ENCODE results near the gene SH2D1B. TPM values are rescaled to one million over a fixed set of nuclear protein-coding genes. Genes with fewer than 3 reads are reported as not detected.

The SH2D1B gene
- total and polyA plus RNA-seq, 2 donors (not counting 3 experiments of a cell fraction or from before 2014, with no cell fraction given) = not detected

- Histone ChIP-seq H3K4me3 (replicated peaks in 1 of 3; ENCODE audit: insufficient read depth in 1 of 3, low read depth in 1 of 3, low read length in 3 of 3) (no peak overlapping the region), H2AFZ (ENCODE audit: low read depth, low read length) (no peak overlapping the region), H3K79me2 (ENCODE audit: control insufficient read depth, insufficient read depth, low read length) (no peaks in the 10 kb centered on the region), H3K4me2 (ENCODE audit: insufficient read depth, low read length) (no peak overlapping the region), H3K27me3 (ENCODE audit: control insufficient read depth in 2 of 2, insufficient read depth in 2 of 2, low read length in 2 of 2) (peaks cover 5 to 13% of the 10 kb centered on the region in 2 experiments), H3K36me3 (ENCODE audit: control insufficient read depth in 2 of 2, extremely low read depth in 1 of 2, insufficient read depth in 2 of 2, low read length in 2 of 2) (no peaks in the 10 kb centered on the region), H3K4me1 (ENCODE audit: control insufficient read depth, extremely low read depth, insufficient read depth, low read length) (no peaks in the 10 kb centered on the region), H3K27ac (ENCODE audit: insufficient read depth, low read depth, low read length) (no peak overlapping the region), H3K9me1 (replicated peaks; ENCODE audit: control insufficient read depth, extremely low read depth, insufficient read depth, low read length) (no peaks in the 10 kb centered on the region), H3K9me3 (replicated peaks; ENCODE audit: control insufficient read depth, insufficient read depth, low read length) (no peaks in the 10 kb centered on the region), H4K20me1 (replicated peaks; ENCODE audit: control insufficient read depth, extremely low read depth, insufficient read depth, low read length) (no peaks in the 10 kb centered on the region), H3K9ac (replicated peaks; ENCODE audit: extremely low read depth, insufficient read depth, low read length) (no peak overlapping the region)
- TF ChIP-seq EZH2 (IDR thresholded peaks at IDR 0.05; ENCODE audit: borderline replicate concordance, low read depth, low read length, severe bottlenecking) = no peak
- TF ChIP-seq POLR2A (IDR thresholded peaks at IDR 0.05; ENCODE audit: low read depth, low read length) = no peak
- no peak for TF ChIP-seq MAX (IDR thresholded peaks at IDR 0.05; ENCODE audit: insufficient read depth, insufficient read length)
- TF ChIP-seq POLR2AphosphoS5 (IDR thresholded peaks at IDR 0.05; ENCODE audit: insufficient read depth, low read depth, low read length) = no peak
- TF ChIP-seq FOS (IDR thresholded peaks at IDR 0.05; ENCODE audit: borderline replicate concordance, insufficient read depth, low read length) = no peak
- TF ChIP-seq CTCF (IDR thresholded peaks at IDR 0.05; ENCODE audit: extremely low read depth in 1 of 2, insufficient read depth in 1 of 2, low read depth in 1 of 2, low read length in 2 of 2) = no peak
- no peak for TF ChIP-seq MYC (IDR thresholded peaks at IDR 0.05; ENCODE audit: low read depth, low read length)
- no peak for TF ChIP-seq GATA2 (IDR thresholded peaks at IDR 0.05; ENCODE audit: insufficient read depth, insufficient read length, low read depth, low read length)
- TF ChIP-seq JUN (IDR thresholded peaks at IDR 0.05; ENCODE audit: borderline replicate concordance, insufficient read depth, insufficient read length, low read depth) = no peak
- dilution Hi-C loops (cut with MboI; ENCODE audit: extremely low pct_ligation_motif_present, low sequenced_read_pairs) = no loop called here
- no peak for FAIRE-seq
- no TSS peak for BruUV-seq (replicated peaks)
- no peak for DNase-seq (ENCODE audit: low read depth, low spot score)
- POLR2A ChIA-PET = no interaction called here
- intact Hi-C loops (cut with micrococcal nuclease) = no loop called here
- CTCF ChIA-PET = interaction anchor here (0.9 kb wide), 1 partner anchor 114 kb away, joined by 3 read pairs; no protein-coding TSS in a partner anchor
Observed at GRCh38 chr1:162396201-162396906, 15.6 kb downstream of the SH2D1B start.
